NCI-H82 (cell line): Measurements from ENCODE around the gene CHRD.

ENCODE experiments used
- DNase-seq: peaks from one replicate; lab custom pipeline; 2025; lab: John Stamatoyannopoulos, UW

The CHRD gene

GRCh38 chr3:184381261-184382224, 1.7 kb downstream of the CHRD start:
- no peak for DNase-seq

- no peak for DNase-seq
These were observed 2.6 kb downstream of the CHRD start for GRCh38 chr3:184382326-184383032.

GRCh38 chr3:184383033-184383740, 3.3 kb downstream of the CHRD start:
- DNase-seq = no peak

- DNase-seq = no peak
These were observed 4.5 kb downstream of the CHRD start for GRCh38 chr3:184384342-184384741.

- no peak for DNase-seq
These were observed 5.1 kb downstream of the CHRD start for GRCh38 chr3:184384856-184385422.

GRCh38 chr3:184386047-184386806, 6.4 kb downstream of the CHRD start:
- no peak for DNase-seq

GRCh38 chr3:184387174-184387714, 7.4 kb downstream of the CHRD start:
- no peak for DNase-seq

- DNase-seq = no peak
These were observed 8.5 kb downstream of the CHRD start for GRCh38 chr3:184388164-184388935.

- no peak for DNase-seq
These were observed 9.0 kb downstream of the CHRD start for GRCh38 chr3:184388936-184389230.

GRCh38 chr3:184389384-184389783, 9.5 kb downstream of the CHRD start:
- no peak for DNase-seq

GRCh38 chr3:184389935-184390528, 10.2 kb downstream of the CHRD start:
- no peak for DNase-seq

GRCh38 chr3:184391266-184391665, 11.4 kb downstream of the CHRD start:
- no peak for DNase-seq

GRCh38 chr3:184395320-184395660, 15.4 kb downstream of the CHRD start:
- DNase-seq = no peak

GRCh38 chr3:184399410-184399809, 19.6 kb downstream of the CHRD start:
- peak; percentile 21 for DNase-seq

GRCh38 chr3:184405075-184406030, 25.5 kb downstream of the CHRD start:
- peak; percentile 95 for DNase-seq

- no peak for DNase-seq
These were observed 29.6 kb downstream of the CHRD start for GRCh38 chr3:184409331-184409926.

GRCh38 chr3:184409946-184410500, 30.2 kb downstream of the CHRD start:
- DNase-seq = no peak
